Esophagus squamous epithelium (tissue), 4 donors: ENCODE measurements around the gene MAP1B.

Source experiments
- CTCF ChIP-seq, 6 experiments: fragments of 450-650 bp in 4 of 6; fragments of 200-600 bp in 2 of 6; sonication (generic) in 2 of 6; IDR thresholded peaks; one replicate each; pipeline ENCODE4 v1.5.1; 2016 to 2019; ENCODE audit warnings: antibody characterized with exemption in 6 of 6, mild to moderate bottlenecking in 4 of 6, moderate library complexity in 4 of 6
- POLR2A ChIP-seq, 4 donors: fragments of 450-650 bp; IDR thresholded peaks; one replicate each; pipeline ENCODE4 v1.6.1; 2017; ENCODE audit warnings: antibody characterized with exemption in 4 of 4, mild to moderate bottlenecking in 4 of 4, moderate library complexity in 3 of 4

- TF ChIP-seq CTCF (IDR thresholded peaks at IDR 0.05), result no peak
- no peak for TF ChIP-seq POLR2A (IDR thresholded peaks at IDR 0.05)
Observed at GRCh38 chr5:72202331-72202825, 95.1 kb downstream of the MAP1B start.
